GM18526 (cell line): ENCODE data around the gene ZFPM1.

Source experiments
- POLR2A ChIP-seq: IDR thresholded peaks from 3 replicates; pipeline ENCODE4 v1.6.1; 2011; ENCODE audit not compliant: insufficient read length; ENCODE audit errors: extremely low read depth

The ZFPM1 gene

GRCh38 chr16:88510091-88510994, 57.3 kb downstream of the ZFPM1 start:
- no peak for TF ChIP-seq POLR2A

GRCh38 chr16:88511060-88511459, 58.0 kb downstream of the ZFPM1 start:
- TF ChIP-seq POLR2A = no peak

GRCh38 chr16:88511906-88512305, 58.8 kb downstream of the ZFPM1 start:
- no peak for TF ChIP-seq POLR2A

GRCh38 chr16:88512728-88513696, 59.9 kb downstream of the ZFPM1 start:
- TF ChIP-seq POLR2A = no peak

GRCh38 chr16:88514070-88514469, 61.0 kb downstream of the ZFPM1 start:
- TF ChIP-seq POLR2A = no peak

- TF ChIP-seq POLR2A = no peak
These were observed 61.6 kb downstream of the ZFPM1 start for GRCh38 chr16:88514526-88515232.

- TF ChIP-seq POLR2A = no peak
These were observed 62.3 kb downstream of the ZFPM1 start for GRCh38 chr16:88515371-88515770.

GRCh38 chr16:88515925-88516594, 63.0 kb downstream of the ZFPM1 start:
- no peak for TF ChIP-seq POLR2A

GRCh38 chr16:88516601-88517061, 63.6 kb downstream of the ZFPM1 start:
- no peak for TF ChIP-seq POLR2A

GRCh38 chr16:88519240-88519639, 66.2 kb downstream of the ZFPM1 start:
- no peak for TF ChIP-seq POLR2A

GRCh38 chr16:88519938-88520653, 67.0 kb downstream of the ZFPM1 start:
- TF ChIP-seq POLR2A = no peak

- no peak for TF ChIP-seq POLR2A
These were observed 68.6 kb downstream of the ZFPM1 start for GRCh38 chr16:88521674-88522073.

GRCh38 chr16:88522276-88522949, 69.3 kb downstream of the ZFPM1 start:
- no peak for TF ChIP-seq POLR2A
